OCI-LY3 (cell line): ENCODE results near the gene KLHL12.

ENCODE experiments used
- CTCF ChIP-seq: fragments of 200-600, 300-600 bp; sonication (generic); IDR thresholded peaks from 2 replicates; pipeline ENCODE4 v1.5.1; 2014; ENCODE audit warnings: antibody characterized with exemption, low read length, low read depth
- EZH2phosphoT487 ChIP-seq: fragments of 200-600 bp; shearing (Covaris generic); IDR thresholded peaks from 2 replicates; pipeline ENCODE4 v1.6.1; 2018; ENCODE audit warnings: antibody characterized with exemption, mixed run types, low read depth

DNA sequence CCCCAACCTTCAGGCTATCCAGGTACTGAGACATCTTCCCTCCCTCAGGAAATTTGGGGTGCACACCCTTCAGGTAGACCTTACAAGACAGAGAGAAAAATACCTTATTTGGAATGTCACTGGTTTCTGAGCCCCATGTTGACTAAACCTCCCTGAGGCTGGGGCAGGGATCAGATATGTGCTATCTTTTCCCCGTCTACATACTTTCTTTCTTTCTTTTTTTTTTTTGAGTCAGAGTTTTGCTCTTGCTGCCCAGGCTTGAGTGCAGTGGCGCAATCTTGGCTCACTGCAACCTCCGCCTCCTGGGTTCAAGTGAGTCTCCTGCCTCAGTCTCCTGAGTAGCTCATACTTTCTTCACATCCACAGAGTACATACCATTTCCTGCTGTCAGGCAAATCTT, 38.4 kb upstream of the KLHL12 start:
- no peak for TF ChIP-seq CTCF
- TF ChIP-seq EZH2phosphoT487: no peak
